C4-2B (cell line): ENCODE data around the gene SPRR2F.
"Not testable (repeated sequence)": the region's sequence is repeated elsewhere in the genome, so short reads cannot be mapped to it uniquely, and the experiment has no call there.

Experiments
- H3K27ac ChIP-seq: fragments of 450-650 bp; 2 replicates; pipeline ENCODE4 v1.5.1; 2017
- CTCF ChIP-seq: fragments of 450-650 bp; conservative IDR thresholded peaks from 2 replicates; pipeline ENCODE4 v1.5.1; 2017; ENCODE audit warnings: mild to moderate bottlenecking
- ZFX ChIP-seq: fragments of 450-650 bp; IDR thresholded peaks from 2 replicates; pipeline ENCODE4 v1.6.1; 2017

Gene SPRR2F

GRCh38 chr1:153127296-153127695, 14.0 kb upstream of the SPRR2F start:
- TF ChIP-seq ZFX (no peak), CTCF (no peak)
- H3K27ac ChIP-seq = no peak overlapping the region

- H3K27ac ChIP-seq = no peak overlapping the region
- TF ChIP-seq CTCF = no peak
- TF ChIP-seq ZFX = no peak
Measured at GRCh38 chr1:153125536-153125935, 12.2 kb upstream of the SPRR2F start.

GRCh38 chr1:153123793-153124192, 10.5 kb upstream of the SPRR2F start:
- H3K27ac ChIP-seq = peak overlapping the region; percentile 63; the same call in 1 of the 2 replicates

GRCh38 chr1:153122831-153123421, 9.6 kb upstream of the SPRR2F start:
- no peak for TF ChIP-seq CTCF
- TF ChIP-seq ZFX = no peak
- H3K27ac ChIP-seq = peak overlapping the region; percentile 63

- TF ChIP-seq ZFX (no peak), CTCF (no peak)
- H3K27ac ChIP-seq = no peak overlapping the region
Measured at GRCh38 chr1:153120945-153121344, 7.6 kb upstream of the SPRR2F start.

GRCh38 chr1:153119491-153119971, 6.2 kb upstream of the SPRR2F start:
- TF ChIP-seq CTCF = no peak
- no peak for TF ChIP-seq ZFX
- no peak overlapping the region for H3K27ac ChIP-seq

- H3K27ac ChIP-seq = not testable (repeated sequence)
Measured at GRCh38 chr1:153115264-153115663, 1.9 kb upstream of the SPRR2F start.

- H3K27ac ChIP-seq = not testable (repeated sequence)
Measured at GRCh38 chr1:153112454-153112853, 862 bp downstream of the SPRR2F start.

GRCh38 chr1:153100245-153100644, 13.1 kb downstream of the SPRR2F start:
- no peak for TF ChIP-seq ZFX
- TF ChIP-seq CTCF = no peak
- H3K27ac ChIP-seq = no peak overlapping the region
